Stimulated activated CD4-positive, alpha-beta T cell treated with anti-CD3 and anti-CD28 coated beads, Interleukin-2, amount 100 ng/mL, for 48 hours (primary cell): ENCODE data around the gene CDKAL1.

Experiments used
- DNase-seq, 2 donors: peaks; one replicate each; pipeline ENCODE4 v3.0.0-alpha.2; 2020

CDKAL1 gene

GRCh38 chr6:21277601-21278374, 743.5 kb downstream of the CDKAL1 start:
- no peak for DNase-seq

DNA sequence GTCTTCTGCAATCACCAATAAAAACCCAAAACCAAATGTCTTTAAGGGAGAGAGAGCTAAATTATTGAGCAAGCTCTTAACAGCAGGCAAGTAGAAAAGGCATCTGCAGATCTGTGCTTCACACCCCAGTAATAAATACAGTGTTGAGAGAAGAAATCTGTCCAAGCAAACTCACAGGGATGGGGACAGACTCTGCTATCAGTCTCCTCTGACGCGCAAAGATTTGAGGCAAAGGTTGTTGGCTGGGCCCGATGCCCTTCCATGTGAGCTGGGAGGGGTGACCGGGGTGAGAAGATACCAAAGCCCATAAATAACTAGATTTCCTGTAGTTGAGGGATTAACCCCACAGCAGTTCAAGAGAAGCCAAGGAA, 744.1 kb downstream of the CDKAL1 start:
- DNase-seq = no peak

GRCh38 chr6:21279619-21280018, 745.4 kb downstream of the CDKAL1 start:
- DNase-seq = no peak

GRCh38 chr6:21281366-21281765, 747.1 kb downstream of the CDKAL1 start:
- DNase-seq = no peak
